GM21360 (cell line): ENCODE measurements around the gene TMEM186.
"Not testable (repeated sequence)": the region's sequence is repeated elsewhere in the genome, so short reads cannot be mapped to it uniquely, and the experiment has no call there.

Source experiments
- ATAC-seq: cut with Tn5 transposase; IDR thresholded peaks from one replicate; pipeline ENCODE4 v1.9.1; 2021; ENCODE audit warnings: mild to moderate bottlenecking, moderate library complexity; ENCODE audit not compliant: unreplicated experiment

TMEM186 gene

GRCh38 chr16:8797364-8798173 lies at the start of gene TMEM186, which contains the start of gene PMM2:
Gene TMEM186, minus strand, starts transcription at chr16:8797639. Its CDS starts 25 bp downstream, at chr16:8797614.
Gene PMM2, plus strand, starts transcription at chr16:8797839. Its CDS starts 44 bp downstream, at chr16:8797883.
- ATAC-seq = peak; percentile 93

- no peak for ATAC-seq
These were observed 49.7 kb upstream of the TMEM186 start for GRCh38 chr16:8847145-8847544.

GRCh38 chr16:8846401-8846932 lies 49.0 kb upstream of the TMEM186 start:
- no peak for ATAC-seq

- ATAC-seq = no peak
These were observed 48.4 kb upstream of the TMEM186 start for GRCh38 chr16:8845699-8846298.

- ATAC-seq = not testable (repeated sequence)
These were observed 45.9 kb upstream of the TMEM186 start for GRCh38 chr16:8843296-8843695.

GRCh38 chr16:8842016-8842415 lies 44.6 kb upstream of the TMEM186 start:
- not testable (repeated sequence) for ATAC-seq

GRCh38 chr16:8837594-8837993 lies 40.2 kb upstream of the TMEM186 start:
- not testable (repeated sequence) for ATAC-seq

- not testable (repeated sequence) for ATAC-seq
These were observed 39.4 kb upstream of the TMEM186 start for GRCh38 chr16:8836797-8837196.

GRCh38 chr16:8832717-8833105 lies 35.3 kb upstream of the TMEM186 start:
- no peak for ATAC-seq

- no peak for ATAC-seq
These were observed 34.7 kb upstream of the TMEM186 start for GRCh38 chr16:8831871-8832716.

GRCh38 chr16:8831450-8831849 lies 34.0 kb upstream of the TMEM186 start:
- no peak for ATAC-seq

- ATAC-seq = no peak
These were observed 31.2 kb upstream of the TMEM186 start for GRCh38 chr16:8828541-8829165.

- no peak for ATAC-seq
These were observed 28.9 kb upstream of the TMEM186 start for GRCh38 chr16:8826278-8826879.

- ATAC-seq = no peak
These were observed 25.0 kb upstream of the TMEM186 start for GRCh38 chr16:8822403-8822802.

- peak; percentile 15 for ATAC-seq
These were observed 22.1 kb upstream of the TMEM186 start for GRCh38 chr16:8819411-8820034.

GRCh38 chr16:8818504-8819270 lies 21.2 kb upstream of the TMEM186 start:
- peak; percentile 81 for ATAC-seq

- ATAC-seq = no peak
These were observed 19.7 kb upstream of the TMEM186 start for GRCh38 chr16:8816967-8817655.

GRCh38 chr16:8814095-8814806 lies 16.8 kb upstream of the TMEM186 start:
- no peak for ATAC-seq
